GM06990 (cell line): Measurements from ENCODE around the gene NF1.

Experiments
- DNase-seq: peaks from one replicate; pipeline ENCODE4 v3.0.0-alpha.2; 2011; ENCODE audit not compliant: insufficient read length; ENCODE audit errors: extremely low read depth
- H3K27me3 ChIP-seq: replicated peaks from 2 replicates; pipeline ENCODE4 v1.6.0; 2011; ENCODE audit warnings: low read length; ENCODE audit not compliant: control insufficient read depth, insufficient read depth
- H3K36me3 ChIP-seq: 2 replicates; pipeline ENCODE4 v1.5.1; 2011; ENCODE audit warnings: low read length; ENCODE audit not compliant: control insufficient read depth, insufficient read depth
- H3K4me3 ChIP-seq: replicated peaks from 2 replicates; pipeline ENCODE4 v1.5.1; 2011; ENCODE audit warnings: low read depth, mild to moderate bottlenecking, control low read depth, low read length
- TF ChIP-seq, protein P1 (sequence below): IDR thresholded peaks from 2 replicates; pipeline ENCODE4 v1.5.1; 2011; ENCODE audit warnings: low read length, control low read depth, mild to moderate bottlenecking, inconsistent platforms; ENCODE audit not compliant: insufficient read depth, poor library complexity, severe bottlenecking

Gene NF1

DNA sequence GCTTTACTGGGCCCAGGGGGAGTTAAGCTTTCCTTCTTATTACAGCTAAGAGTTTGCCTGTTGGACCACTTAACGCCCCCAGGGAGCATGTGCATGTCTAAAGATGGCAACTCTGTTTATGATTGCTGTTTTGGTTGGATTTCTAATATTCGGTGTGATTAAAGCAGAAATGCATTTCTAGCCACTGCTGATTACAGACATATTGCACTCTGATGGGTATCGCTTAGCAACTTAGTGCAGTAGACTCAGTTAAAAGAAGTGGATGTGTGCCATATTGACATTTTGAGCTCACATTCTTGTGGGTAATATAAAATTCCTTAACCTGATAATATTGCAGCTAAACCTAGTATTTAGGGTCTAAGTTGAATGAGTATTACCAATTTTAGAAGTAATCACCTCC lies 4.2 kb downstream of the NF1 start:
- no peak for DNase-seq
- H3K4me3 ChIP-seq, result no peak overlapping the region
- TF ChIP-seq, protein P1, sequence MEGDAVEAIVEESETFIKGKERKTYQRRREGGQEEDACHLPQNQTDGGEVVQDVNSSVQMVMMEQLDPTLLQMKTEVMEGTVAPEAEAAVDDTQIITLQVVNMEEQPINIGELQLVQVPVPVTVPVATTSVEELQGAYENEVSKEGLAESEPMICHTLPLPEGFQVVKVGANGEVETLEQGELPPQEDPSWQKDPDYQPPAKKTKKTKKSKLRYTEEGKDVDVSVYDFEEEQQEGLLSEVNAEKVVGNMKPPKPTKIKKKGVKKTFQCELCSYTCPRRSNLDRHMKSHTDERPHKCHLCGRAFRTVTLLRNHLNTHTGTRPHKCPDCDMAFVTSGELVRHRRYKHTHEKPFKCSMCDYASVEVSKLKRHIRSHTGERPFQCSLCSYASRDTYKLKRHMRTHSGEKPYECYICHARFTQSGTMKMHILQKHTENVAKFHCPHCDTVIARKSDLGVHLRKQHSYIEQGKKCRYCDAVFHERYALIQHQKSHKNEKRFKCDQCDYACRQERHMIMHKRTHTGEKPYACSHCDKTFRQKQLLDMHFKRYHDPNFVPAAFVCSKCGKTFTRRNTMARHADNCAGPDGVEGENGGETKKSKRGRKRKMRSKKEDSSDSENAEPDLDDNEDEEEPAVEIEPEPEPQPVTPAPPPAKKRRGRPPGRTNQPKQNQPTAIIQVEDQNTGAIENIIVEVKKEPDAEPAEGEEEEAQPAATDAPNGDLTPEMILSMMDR, result no peak
- no peaks in the 10 kb centered on the region for H3K27me3 ChIP-seq
- H3K36me3 ChIP-seq, result no peaks in the 10 kb centered on the region

DNA sequence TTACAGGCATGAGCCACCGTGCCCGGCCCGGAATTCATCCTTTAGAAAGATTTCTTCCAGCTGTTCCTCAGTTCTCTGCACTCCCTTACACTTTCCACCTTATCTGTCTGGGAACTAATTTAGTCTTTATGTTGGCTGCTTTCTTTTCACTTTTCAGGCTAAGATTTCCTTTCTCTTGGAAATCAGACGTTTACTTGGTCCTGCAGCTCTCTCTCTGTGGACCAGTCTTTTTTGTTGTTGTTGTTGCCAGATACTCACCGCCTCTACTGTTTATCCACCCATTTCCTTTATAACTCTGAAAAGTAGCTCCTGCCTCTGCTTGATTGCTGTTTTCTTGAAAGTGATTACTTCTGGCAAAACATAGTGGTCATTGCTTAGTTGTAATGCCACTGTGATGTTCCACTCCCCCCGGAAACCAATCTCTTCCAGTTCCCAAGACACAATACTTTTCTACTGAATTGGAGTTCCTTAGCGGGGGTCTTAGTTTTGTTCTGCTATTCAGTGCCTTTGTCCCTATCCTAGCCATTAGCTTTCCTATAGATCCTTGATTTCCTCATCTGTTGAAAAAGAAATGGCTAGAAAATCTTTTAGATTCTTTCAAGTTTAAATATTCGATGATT lies 6.2 kb downstream of the NF1 start:
- no peak overlapping the region for H3K4me3 ChIP-seq
- no peaks in the 10 kb centered on the region for H3K27me3 ChIP-seq
- TF ChIP-seq, protein P1, result no peak
- DNase-seq, result no peak
- H3K36me3 ChIP-seq, result no peaks in the 10 kb centered on the region

DNA sequence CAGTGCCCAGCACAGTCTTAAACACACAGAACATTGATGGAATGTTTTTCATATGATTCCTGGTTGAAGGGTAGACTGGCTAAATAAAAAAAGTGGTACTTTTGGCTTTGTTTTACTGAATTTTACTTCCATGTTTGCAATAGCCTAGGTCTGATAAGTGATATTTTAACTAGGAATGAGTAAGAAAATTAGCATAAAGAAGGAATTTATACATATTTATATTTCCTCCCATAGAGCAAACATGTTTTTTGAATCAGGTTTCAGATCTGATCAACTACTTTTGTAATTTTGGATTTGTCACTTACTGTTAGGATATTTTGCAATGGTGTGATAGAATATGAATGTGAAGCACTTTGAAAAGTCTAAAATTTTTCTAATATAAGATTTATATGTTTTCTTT lies 7.2 kb downstream of the NF1 start:
- H3K4me3 ChIP-seq, result no peak overlapping the region
- TF ChIP-seq, protein P1, result no peak
- no peaks in the 10 kb centered on the region for H3K36me3 ChIP-seq
- H3K27me3 ChIP-seq, result no peaks in the 10 kb centered on the region
- DNase-seq, result no peak

DNA sequence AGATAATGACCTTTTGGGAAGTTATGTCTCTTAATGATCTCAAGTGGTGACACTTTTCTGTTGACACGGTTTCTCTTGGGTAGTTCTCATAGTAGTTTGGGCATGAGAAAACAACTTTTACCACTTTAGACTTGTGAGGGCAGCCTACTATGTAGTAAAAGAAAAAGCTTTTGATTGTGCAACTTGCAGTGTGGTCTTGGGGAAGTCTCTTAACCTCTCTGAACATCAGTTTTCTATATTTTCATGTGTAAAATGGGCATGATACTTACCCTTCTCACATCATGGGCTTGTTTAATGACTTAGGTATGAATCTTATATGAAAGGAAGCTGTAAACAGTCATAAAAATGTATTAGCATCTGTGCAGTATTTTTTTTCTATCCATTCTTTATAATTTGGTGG lies 11.2 kb downstream of the NF1 start:
- TF ChIP-seq, protein P1, result no peak
- Histone ChIP-seq H3K36me3 (no peaks in the 10 kb centered on the region), H3K4me3 (no peak overlapping the region), H3K27me3 (no peaks in the 10 kb centered on the region)
- DNase-seq, result no peak

DNA sequence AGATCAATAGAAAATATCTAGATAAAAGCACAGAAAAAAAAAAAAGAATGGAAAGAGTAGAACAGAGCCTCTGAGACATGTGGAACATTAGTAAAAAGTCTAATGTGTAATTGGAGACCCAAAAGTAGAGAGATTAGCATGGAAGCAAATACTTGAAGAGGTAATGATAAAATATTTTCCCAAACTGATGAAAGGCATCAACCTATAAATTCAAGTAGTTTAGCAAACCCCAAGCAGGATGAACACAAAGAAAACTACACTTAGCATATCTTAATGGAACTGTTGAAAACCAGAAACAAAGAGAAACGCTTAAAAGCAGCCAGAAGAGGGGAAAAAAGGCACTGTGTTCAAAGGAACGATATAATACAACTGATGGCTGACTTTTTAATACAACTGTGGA lies 16.4 kb downstream of the NF1 start:
- no peaks in the 10 kb centered on the region for H3K27me3 ChIP-seq
- TF ChIP-seq, protein P1, result no peak
- H3K4me3 ChIP-seq, result no peak overlapping the region
- no peak for DNase-seq
- H3K36me3 ChIP-seq, result no peaks in the 10 kb centered on the region
